ENCODE data around the gene CC2D1A. TPM values are rescaled to one million over a fixed set of nuclear protein-coding genes. Genes with fewer than 3 reads are reported as not detected.
"Not testable (repeated sequence)": the region's sequence is repeated elsewhere in the genome, so short reads cannot be mapped to it uniquely, and the experiment has no call there.

Gene CC2D1A
- total RNA-seq, 1 donor from 2014 or later = 35.4 TPM

GRCh38 chr19:13969897-13970296 is 63.9 kb downstream of the CC2D1A start:
- no peak overlapping the region for H3K27ac Mint-ChIP-seq
- DNase-seq (ENCODE audit: extremely low spot score, unreplicated experiment) = no peak
- TF ChIP-seq CTCF (conservative IDR thresholded peaks at IDR 0.05) = no peak
- no peak overlapping the region for H3K4me3 Mint-ChIP-seq
- no peaks in the 10 kb centered on the region for H3K9me3 Mint-ChIP-seq
- no peaks in the 10 kb centered on the region for H3K27me3 Mint-ChIP-seq
- H3K4me1 Mint-ChIP-seq (ENCODE audit: unreplicated experiment) = peaks cover 7% of the 10 kb centered on the region
- H3K36me3 Mint-ChIP-seq = peaks cover 13% of the 10 kb centered on the region

GRCh38 chr19:13971868-13972267 is 65.9 kb downstream of the CC2D1A start:
- H3K27ac Mint-ChIP-seq; H3K4me1 Mint-ChIP-seq (ENCODE audit: unreplicated experiment); H3K4me3 Mint-ChIP-seq; H3K27me3 Mint-ChIP-seq; H3K9me3 Mint-ChIP-seq; DNase-seq (ENCODE audit: extremely low spot score, unreplicated experiment): not testable (repeated sequence)
- peaks cover 15% of the 10 kb centered on the region for H3K36me3 Mint-ChIP-seq

GRCh38 chr19:13972368-13973155 is 66.6 kb downstream of the CC2D1A start:
- Mint-ChIP-seq H3K36me3 (peaks cover 15% of the 10 kb centered on the region), H3K27me3 (no peaks in the 10 kb centered on the region), H3K4me3 (no peak overlapping the region), H3K4me1 (ENCODE audit: unreplicated experiment) (peaks cover 7% of the 10 kb centered on the region), H3K27ac (no peak overlapping the region), H3K9me3 (no peaks in the 10 kb centered on the region)
- no peak for TF ChIP-seq CTCF (conservative IDR thresholded peaks at IDR 0.05)
- no peak for DNase-seq (ENCODE audit: extremely low spot score, unreplicated experiment)

GRCh38 chr19:13973479-13973878 is 67.5 kb downstream of the CC2D1A start:
- not testable (repeated sequence) for H3K4me3 Mint-ChIP-seq; H3K27me3 Mint-ChIP-seq; DNase-seq (ENCODE audit: extremely low spot score, unreplicated experiment); H3K4me1 Mint-ChIP-seq (ENCODE audit: unreplicated experiment); H3K9me3 Mint-ChIP-seq; H3K27ac Mint-ChIP-seq
- H3K36me3 Mint-ChIP-seq = peaks cover 15% of the 10 kb centered on the region

GRCh38 chr19:13974073-13974472 is 68.1 kb downstream of the CC2D1A start:
- H3K4me3 Mint-ChIP-seq = peak overlapping the region; percentile 38
- H3K4me1 Mint-ChIP-seq (ENCODE audit: unreplicated experiment) = peaks cover 7% of the 10 kb centered on the region
- H3K27me3 Mint-ChIP-seq = no peaks in the 10 kb centered on the region
- peak overlapping the region; percentile 73 for H3K27ac Mint-ChIP-seq
- H3K9me3 Mint-ChIP-seq = no peaks in the 10 kb centered on the region
- no peak for DNase-seq (ENCODE audit: extremely low spot score, unreplicated experiment)
- H3K36me3 Mint-ChIP-seq = peaks cover 13% of the 10 kb centered on the region
- TF ChIP-seq CTCF (conservative IDR thresholded peaks at IDR 0.05) = no peak

GRCh38 chr19:13975870-13976269 is 69.9 kb downstream of the CC2D1A start:
- H3K9me3 Mint-ChIP-seq = no peaks in the 10 kb centered on the region
- no peaks in the 10 kb centered on the region for H3K27me3 Mint-ChIP-seq
- peaks cover 7% of the 10 kb centered on the region for H3K4me1 Mint-ChIP-seq (ENCODE audit: unreplicated experiment)
- H3K27ac Mint-ChIP-seq = peak overlapping the region; percentile 32
- no peak for DNase-seq (ENCODE audit: extremely low spot score, unreplicated experiment)
- TF ChIP-seq CTCF (conservative IDR thresholded peaks at IDR 0.05) = no peak
- peaks cover 12% of the 10 kb centered on the region for H3K36me3 Mint-ChIP-seq
- no peak overlapping the region for H3K4me3 Mint-ChIP-seq
